ENCODE results near the gene CAMSAP1.

GRCh38 chr9:135948968-135949367 is 41.6 kb upstream of the CAMSAP1 start:
- TF ChIP-seq CTCF (IDR thresholded peaks at IDR 0.05) (no peak), POLR2A (IDR thresholded peaks at IDR 0.05) (no peak)

All from esophagus squamous epithelium (tissue), 4 donors.